WTC11 (cell line): ENCODE results near the gene ERH. TPM values are rescaled to one million over a fixed set of nuclear protein-coding genes. Genes with fewer than 3 reads are reported as not detected.

Experiments
- ATAC-seq: fragments of 200-7000 bp; cut with Tn5 transposase; 2 replicates; pipeline ENCODE4 v1.10.0; 2021; ENCODE audit warnings: mild to moderate bottlenecking, moderate library complexity
- CTCF ChIA-PET: fragments of 300-600 bp; sonication (Branson Sonifier 250); formaldehyde crosslinking; loops from one replicate; lab custom pipeline; 2021; ENCODE audit warnings: antibody characterized with exemption; lab: Charles Lee
- POLR2A ChIA-PET: fragments of 350-600 bp; sonication (Branson Sonifier 250); formaldehyde crosslinking; loops from one replicate; lab custom pipeline; 2021; ENCODE audit warnings: antibody characterized with exemption; lab: Charles Lee
- DNase-seq: peaks from one replicate; pipeline ENCODE4 v3.0.0; 2021; ENCODE audit warnings: low spot score
- H3K27ac Mint-ChIP-seq: 2 replicates; pipeline ENCODE4 v1.8.0; 2021; ENCODE audit warnings: mixed read lengths
- H3K27me3 Mint-ChIP-seq: 2 replicates; pipeline ENCODE4 v1.8.0; 2021; ENCODE audit warnings: low read depth, mild to moderate bottlenecking, moderate library complexity, mixed read lengths
- H3K36me3 Mint-ChIP-seq: 2 replicates; pipeline ENCODE4 v1.8.0; 2021; ENCODE audit warnings: mixed read lengths
- H3K4me1 Mint-ChIP-seq: 2 replicates; pipeline ENCODE4 v1.8.0; 2022; ENCODE audit warnings: mixed read lengths
- H3K4me3 Mint-ChIP-seq: 2 replicates; pipeline ENCODE4 v1.8.0; 2021; ENCODE audit warnings: mild to moderate bottlenecking, moderate library complexity, mixed read lengths
- H3K9me3 Mint-ChIP-seq: 2 replicates; pipeline ENCODE4 v1.8.0; 2021; ENCODE audit warnings: mixed read lengths
- CREM ChIP-seq: sonication (generic); formaldehyde crosslinking; IDR thresholded peaks from 2 replicates; pipeline ENCODE4 v1.8.1; 2022; ENCODE audit warnings: mild to moderate bottlenecking, missing genetic modification reagents, moderate library complexity
- ELF4 ChIP-seq: sonication (generic); formaldehyde crosslinking; IDR thresholded peaks from 2 replicates; pipeline ENCODE4 v1.8.1; 2022; ENCODE audit warnings: low read depth, mild to moderate bottlenecking, moderate library complexity, missing genetic modification reagents
- ESRRA ChIP-seq: sonication (generic); formaldehyde crosslinking; IDR thresholded peaks from 2 replicates; pipeline ENCODE4 v1.8.1; 2022; ENCODE audit warnings: mild to moderate bottlenecking, missing genetic modification reagents, borderline replicate concordance
- FOXP1 ChIP-seq: sonication (generic); formaldehyde crosslinking; IDR thresholded peaks from 2 replicates; pipeline ENCODE4 v1.8.0; 2022; ENCODE audit warnings: missing genetic modification reagents, mild to moderate bottlenecking, moderate library complexity, borderline replicate concordance
- HMGA2 ChIP-seq: fragments of 250-450 bp; sonication (Bioruptor Pico); IDR thresholded peaks from 2 replicates; pipeline ENCODE4 v1.4.0; 2021; ENCODE audit warnings: mild to moderate bottlenecking, moderate library complexity
- JAZF1 ChIP-seq: fragments of 250-450 bp; sonication (Bioruptor Pico); IDR thresholded peaks from 2 replicates; pipeline ENCODE4 v1.9.0; 2021; ENCODE audit warnings: moderate library complexity, mild to moderate bottlenecking, inconsistent platforms
- MXD4 ChIP-seq: fragments of 250-450 bp; sonication (Bioruptor Pico); IDR thresholded peaks from 2 replicates; pipeline ENCODE4 v1.8.0; 2021; ENCODE audit warnings: mild to moderate bottlenecking, moderate library complexity, borderline replicate concordance
- OVOL2 ChIP-seq: fragments of 250-450 bp; sonication (Bioruptor Pico); IDR thresholded peaks from 2 replicates; pipeline ENCODE4 v1.9.0; 2021; ENCODE audit warnings: mild to moderate bottlenecking, borderline replicate concordance
- SMAD3 ChIP-seq: sonication (generic); formaldehyde crosslinking; IDR thresholded peaks from 2 replicates; pipeline ENCODE4 v1.8.0; 2022; ENCODE audit warnings: missing genetic modification reagents, mild to moderate bottlenecking, borderline replicate concordance
- ZBTB21 ChIP-seq: sonication (generic); formaldehyde crosslinking; IDR thresholded peaks from 2 replicates; pipeline ENCODE4 v1.8.1; 2023; ENCODE audit warnings: mild to moderate bottlenecking, missing genetic modification reagents, borderline replicate concordance
- ZNF232 ChIP-seq: sonication (generic); formaldehyde crosslinking; IDR thresholded peaks from 2 replicates; pipeline ENCODE4 v1.8.0; 2022; ENCODE audit warnings: mild to moderate bottlenecking, missing genetic modification reagents
- ZNF317 ChIP-seq: sonication (generic); formaldehyde crosslinking; IDR thresholded peaks from 2 replicates; pipeline ENCODE4 v1.8.1; 2023; ENCODE audit warnings: low read depth, mild to moderate bottlenecking, moderate library complexity, missing genetic modification reagents, borderline replicate concordance
- ZNF396 ChIP-seq: fragments of 250-450 bp; sonication (Bioruptor Pico); IDR thresholded peaks from 2 replicates; pipeline ENCODE4 v1.8.0; 2021; ENCODE audit warnings: mild to moderate bottlenecking, moderate library complexity, borderline replicate concordance
- ZNF423 ChIP-seq: fragments of 250-450 bp; sonication (Bioruptor Pico); IDR thresholded peaks from 2 replicates; pipeline ENCODE4 v2.1.2; 2022; ENCODE audit warnings: mild to moderate bottlenecking, moderate library complexity
- ZNF671 ChIP-seq: fragments of 250-450 bp; sonication (Bioruptor Pico); IDR thresholded peaks from 2 replicates; pipeline ENCODE4 v1.8.0; 2021; ENCODE audit warnings: mild to moderate bottlenecking
- total RNA-seq: library from RNA; stranded (reverse); gene quantifications from 3 replicates; pipeline ENCODE4 v1.2.3, GENCODE V29; 2021
- TF ChIP-seq, protein P1 (sequence below): fragments of 250-450 bp; sonication (Bioruptor Pico); IDR thresholded peaks from 2 replicates; pipeline ENCODE4 v1.9.0; 2021; ENCODE audit warnings: mild to moderate bottlenecking, borderline replicate concordance
- TF ChIP-seq, protein P2 (sequence below): fragments of 250-450 bp; sonication (Bioruptor Pico); IDR thresholded peaks from 2 replicates; pipeline ENCODE4 v1.9.0; 2021; ENCODE audit warnings: moderate library complexity, mild to moderate bottlenecking, inconsistent platforms, borderline replicate concordance
- TF ChIP-seq, protein P3 (sequence below): sonication (generic); formaldehyde crosslinking; IDR thresholded peaks from 2 replicates; pipeline ENCODE4 v1.8.1; 2022; ENCODE audit warnings: mild to moderate bottlenecking, missing genetic modification reagents, moderate library complexity, borderline replicate concordance
- TF ChIP-seq, protein P4 (sequence below): sonication (generic); formaldehyde crosslinking; IDR thresholded peaks from 2 replicates; pipeline ENCODE4 v1.8.0; 2022; ENCODE audit warnings: missing genetic modification reagents
- TF ChIP-seq, protein P5 (sequence below): sonication (generic); formaldehyde crosslinking; IDR thresholded peaks from 2 replicates; pipeline ENCODE4 v1.8.1; 2022; ENCODE audit warnings: low read depth, missing genetic modification reagents, borderline replicate concordance

The ERH gene
- total RNA-seq, 1 experiment from 2014 or later, result 363 TPM

DNA sequence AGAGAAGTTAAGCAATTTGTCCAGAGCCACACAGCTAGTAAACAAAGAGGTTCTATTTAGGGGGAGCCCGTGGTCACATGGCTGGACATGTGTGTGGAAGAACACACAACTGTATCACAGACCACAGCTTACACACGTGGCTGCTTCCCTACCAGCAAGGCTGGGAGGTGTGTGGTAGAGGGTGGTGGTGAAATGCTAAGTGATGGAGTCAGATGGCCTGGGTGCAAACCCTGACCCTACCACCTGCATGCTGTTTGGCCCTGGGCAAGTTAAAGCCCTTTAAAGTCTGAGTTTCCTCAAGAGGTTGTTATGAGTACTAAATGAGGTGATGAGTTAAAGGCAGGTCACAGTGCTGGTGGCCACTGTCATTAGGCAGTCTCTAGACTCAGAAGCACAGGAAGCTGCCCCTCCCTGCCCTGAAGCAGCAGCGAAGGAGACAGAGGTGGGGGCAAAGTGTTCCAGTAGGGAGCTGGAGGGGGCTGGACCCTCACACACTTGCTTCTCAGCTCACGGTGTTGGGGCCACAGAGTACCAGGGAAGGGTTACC is 64.2 kb downstream of the ERH start:
- Mint-ChIP-seq H3K36me3 (no peaks in the 10 kb centered on the region), H3K27me3 (no peaks in the 10 kb centered on the region), H3K4me1 (no peaks in the 10 kb centered on the region)
- CTCF ChIA-PET, result interaction anchor here (0.7 to 8.3 kb wide), 4 partner anchors 14 to 73 kb away, joined by 4 to 56 read pairs (median 5); partner anchors contain the start of gene GALNT16
- POLR2A ChIA-PET, result no interaction called here
- TF ChIP-seq HMGA2 (CRISPR knock-in tag), result no peak
- no peak for TF ChIP-seq SMAD3 (CRISPR knock-in tag)
- no peak for TF ChIP-seq CREM (CRISPR knock-in tag)
- TF ChIP-seq, all 79 proteins: peak for 0
- no peak for ATAC-seq
- H3K27ac Mint-ChIP-seq, result no peak overlapping the region
- no peaks in the 10 kb centered on the region for H3K9me3 Mint-ChIP-seq
- DNase-seq, result no peak
- no peak overlapping the region for H3K4me3 Mint-ChIP-seq

DNA sequence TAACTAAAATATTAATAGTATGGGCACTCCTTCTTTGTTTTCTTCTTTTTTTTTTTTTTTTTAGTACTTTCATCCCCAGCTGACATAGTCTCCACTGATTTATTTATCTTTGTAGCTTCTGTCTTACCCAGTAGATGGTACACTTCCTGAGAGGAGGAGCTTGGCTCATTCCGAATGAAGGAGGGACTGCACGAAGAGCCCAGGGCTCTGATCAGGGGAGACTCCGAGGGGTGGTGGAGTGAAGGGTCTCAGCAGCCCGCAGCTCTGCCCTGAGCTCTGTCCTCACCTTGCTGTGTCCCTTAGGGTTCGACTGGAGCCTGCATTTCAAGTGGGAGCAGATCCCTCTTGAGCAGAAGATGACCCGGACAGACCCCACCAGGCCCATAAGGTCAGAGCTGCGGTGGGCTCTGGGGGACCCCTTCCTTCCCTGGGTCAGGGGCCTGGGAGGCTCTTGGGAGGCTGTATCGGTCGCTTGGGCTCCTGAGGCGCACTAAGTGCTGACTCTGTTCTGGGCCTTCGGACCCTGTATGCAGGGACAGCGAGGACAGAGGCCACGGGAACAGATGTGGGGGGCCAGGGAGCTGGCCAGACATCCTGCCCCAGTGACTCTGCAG is 65.2 kb downstream of the ERH start:
- ATAC-seq (peak; percentile 65; the same call in 1 of the 2 replicates), DNase-seq (no peak)
- Mint-ChIP-seq H3K36me3 (no peaks in the 10 kb centered on the region), H3K4me1 (no peaks in the 10 kb centered on the region), H3K4me3 (no peak overlapping the region), H3K27me3 (no peaks in the 10 kb centered on the region), H3K9me3 (no peaks in the 10 kb centered on the region), H3K27ac (no peak overlapping the region)
- CTCF ChIA-PET, result interaction anchor here (0.7 to 8.3 kb wide), 5 partner anchors 15 to 73 kb away, joined by 3 to 56 read pairs (median 4); partner anchors contain the start of gene GALNT16
- POLR2A ChIA-PET, result no interaction called here
- TF ChIP-seq ZNF671 (no peak), ZNF317 (CRISPR knock-in tag) (no peak), ESRRA (CRISPR knock-in tag) (no peak), OVOL2 (CRISPR knock-in tag) (no peak), ZNF423 (CRISPR knock-in tag) (no peak), ELF4 (CRISPR knock-in tag) (no peak), FOXP1 (no peak), ZNF396 (CRISPR knock-in tag) (no peak), HMGA2 (CRISPR knock-in tag) (no peak), ZBTB21 (CRISPR knock-in tag) (no peak), MXD4 (no peak), JAZF1 (CRISPR knock-in tag) (no peak), ZNF232 (no peak)
- TF ChIP-seq, protein P1, sequence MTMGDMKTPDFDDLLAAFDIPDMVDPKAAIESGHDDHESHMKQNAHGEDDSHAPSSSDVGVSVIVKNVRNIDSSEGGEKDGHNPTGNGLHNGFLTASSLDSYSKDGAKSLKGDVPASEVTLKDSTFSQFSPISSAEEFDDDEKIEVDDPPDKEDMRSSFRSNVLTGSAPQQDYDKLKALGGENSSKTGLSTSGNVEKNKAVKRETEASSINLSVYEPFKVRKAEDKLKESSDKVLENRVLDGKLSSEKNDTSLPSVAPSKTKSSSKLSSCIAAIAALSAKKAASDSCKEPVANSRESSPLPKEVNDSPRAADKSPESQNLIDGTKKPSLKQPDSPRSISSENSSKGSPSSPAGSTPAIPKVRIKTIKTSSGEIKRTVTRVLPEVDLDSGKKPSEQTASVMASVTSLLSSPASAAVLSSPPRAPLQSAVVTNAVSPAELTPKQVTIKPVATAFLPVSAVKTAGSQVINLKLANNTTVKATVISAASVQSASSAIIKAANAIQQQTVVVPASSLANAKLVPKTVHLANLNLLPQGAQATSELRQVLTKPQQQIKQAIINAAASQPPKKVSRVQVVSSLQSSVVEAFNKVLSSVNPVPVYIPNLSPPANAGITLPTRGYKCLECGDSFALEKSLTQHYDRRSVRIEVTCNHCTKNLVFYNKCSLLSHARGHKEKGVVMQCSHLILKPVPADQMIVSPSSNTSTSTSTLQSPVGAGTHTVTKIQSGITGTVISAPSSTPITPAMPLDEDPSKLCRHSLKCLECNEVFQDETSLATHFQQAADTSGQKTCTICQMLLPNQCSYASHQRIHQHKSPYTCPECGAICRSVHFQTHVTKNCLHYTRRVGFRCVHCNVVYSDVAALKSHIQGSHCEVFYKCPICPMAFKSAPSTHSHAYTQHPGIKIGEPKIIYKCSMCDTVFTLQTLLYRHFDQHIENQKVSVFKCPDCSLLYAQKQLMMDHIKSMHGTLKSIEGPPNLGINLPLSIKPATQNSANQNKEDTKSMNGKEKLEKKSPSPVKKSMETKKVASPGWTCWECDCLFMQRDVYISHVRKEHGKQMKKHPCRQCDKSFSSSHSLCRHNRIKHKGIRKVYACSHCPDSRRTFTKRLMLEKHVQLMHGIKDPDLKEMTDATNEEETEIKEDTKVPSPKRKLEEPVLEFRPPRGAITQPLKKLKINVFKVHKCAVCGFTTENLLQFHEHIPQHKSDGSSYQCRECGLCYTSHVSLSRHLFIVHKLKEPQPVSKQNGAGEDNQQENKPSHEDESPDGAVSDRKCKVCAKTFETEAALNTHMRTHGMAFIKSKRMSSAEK (CRISPR knock-in tag), result no peak
- TF ChIP-seq, protein P2, sequence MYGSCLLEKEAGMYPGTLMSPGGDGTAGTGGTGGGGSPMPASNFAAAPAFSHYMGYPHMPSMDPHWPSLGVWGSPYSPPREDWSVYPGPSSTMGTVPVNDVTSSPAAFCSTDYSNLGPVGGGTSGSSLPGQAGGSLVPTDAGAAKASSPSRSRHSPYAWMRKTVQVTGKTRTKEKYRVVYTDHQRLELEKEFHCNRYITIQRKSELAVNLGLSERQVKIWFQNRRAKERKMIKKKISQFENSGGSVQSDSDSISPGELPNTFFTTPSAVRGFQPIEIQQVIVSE (CRISPR knock-in tag), result no peak
- TF ChIP-seq, protein P3, sequence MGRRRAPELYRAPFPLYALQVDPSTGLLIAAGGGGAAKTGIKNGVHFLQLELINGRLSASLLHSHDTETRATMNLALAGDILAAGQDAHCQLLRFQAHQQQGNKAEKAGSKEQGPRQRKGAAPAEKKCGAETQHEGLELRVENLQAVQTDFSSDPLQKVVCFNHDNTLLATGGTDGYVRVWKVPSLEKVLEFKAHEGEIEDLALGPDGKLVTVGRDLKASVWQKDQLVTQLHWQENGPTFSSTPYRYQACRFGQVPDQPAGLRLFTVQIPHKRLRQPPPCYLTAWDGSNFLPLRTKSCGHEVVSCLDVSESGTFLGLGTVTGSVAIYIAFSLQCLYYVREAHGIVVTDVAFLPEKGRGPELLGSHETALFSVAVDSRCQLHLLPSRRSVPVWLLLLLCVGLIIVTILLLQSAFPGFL (CRISPR knock-in tag), result no peak
- TF ChIP-seq, protein P4, sequence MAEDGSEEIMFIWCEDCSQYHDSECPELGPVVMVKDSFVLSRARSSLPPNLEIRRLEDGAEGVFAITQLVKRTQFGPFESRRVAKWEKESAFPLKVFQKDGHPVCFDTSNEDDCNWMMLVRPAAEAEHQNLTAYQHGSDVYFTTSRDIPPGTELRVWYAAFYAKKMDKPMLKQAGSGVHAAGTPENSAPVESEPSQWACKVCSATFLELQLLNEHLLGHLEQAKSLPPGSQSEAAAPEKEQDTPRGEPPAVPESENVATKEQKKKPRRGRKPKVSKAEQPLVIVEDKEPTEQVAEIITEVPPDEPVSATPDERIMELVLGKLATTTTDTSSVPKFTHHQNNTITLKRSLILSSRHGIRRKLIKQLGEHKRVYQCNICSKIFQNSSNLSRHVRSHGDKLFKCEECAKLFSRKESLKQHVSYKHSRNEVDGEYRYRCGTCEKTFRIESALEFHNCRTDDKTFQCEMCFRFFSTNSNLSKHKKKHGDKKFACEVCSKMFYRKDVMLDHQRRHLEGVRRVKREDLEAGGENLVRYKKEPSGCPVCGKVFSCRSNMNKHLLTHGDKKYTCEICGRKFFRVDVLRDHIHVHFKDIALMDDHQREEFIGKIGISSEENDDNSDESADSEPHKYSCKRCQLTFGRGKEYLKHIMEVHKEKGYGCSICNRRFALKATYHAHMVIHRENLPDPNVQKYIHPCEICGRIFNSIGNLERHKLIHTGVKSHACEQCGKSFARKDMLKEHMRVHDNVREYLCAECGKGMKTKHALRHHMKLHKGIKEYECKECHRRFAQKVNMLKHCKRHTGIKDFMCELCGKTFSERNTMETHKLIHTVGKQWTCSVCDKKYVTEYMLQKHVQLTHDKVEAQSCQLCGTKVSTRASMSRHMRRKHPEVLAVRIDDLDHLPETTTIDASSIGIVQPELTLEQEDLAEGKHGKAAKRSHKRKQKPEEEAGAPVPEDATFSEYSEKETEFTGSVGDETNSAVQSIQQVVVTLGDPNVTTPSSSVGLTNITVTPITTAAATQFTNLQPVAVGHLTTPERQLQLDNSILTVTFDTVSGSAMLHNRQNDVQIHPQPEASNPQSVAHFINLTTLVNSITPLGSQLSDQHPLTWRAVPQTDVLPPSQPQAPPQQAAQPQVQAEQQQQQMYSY (CRISPR knock-in tag), result no peak
- TF ChIP-seq, protein P5, sequence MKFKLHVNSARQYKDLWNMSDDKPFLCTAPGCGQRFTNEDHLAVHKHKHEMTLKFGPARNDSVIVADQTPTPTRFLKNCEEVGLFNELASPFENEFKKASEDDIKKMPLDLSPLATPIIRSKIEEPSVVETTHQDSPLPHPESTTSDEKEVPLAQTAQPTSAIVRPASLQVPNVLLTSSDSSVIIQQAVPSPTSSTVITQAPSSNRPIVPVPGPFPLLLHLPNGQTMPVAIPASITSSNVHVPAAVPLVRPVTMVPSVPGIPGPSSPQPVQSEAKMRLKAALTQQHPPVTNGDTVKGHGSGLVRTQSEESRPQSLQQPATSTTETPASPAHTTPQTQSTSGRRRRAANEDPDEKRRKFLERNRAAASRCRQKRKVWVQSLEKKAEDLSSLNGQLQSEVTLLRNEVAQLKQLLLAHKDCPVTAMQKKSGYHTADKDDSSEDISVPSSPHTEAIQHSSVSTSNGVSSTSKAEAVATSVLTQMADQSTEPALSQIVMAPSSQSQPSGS (CRISPR knock-in tag), result no peak
